ENCODE measurements around the gene CRABP2. TPM values are rescaled to one million over a fixed set of nuclear protein-coding genes. Genes with fewer than 3 reads are reported as not detected.

CRABP2 gene
- total and polyA plus RNA-seq, 2 of the 13 experiments (the other 11 are each of a cell fraction or from before 2014, with no cell fraction given): 0.40 to 0.60 TPM

GRCh38 chr1:156659988-156660751 lies 45.2 kb downstream of the CRABP2 start (continued):
- TF ChIP-seq USF2 (IDR thresholded peaks at IDR 0.05; ENCODE audit: low read depth, low read length) (0 out of 2 replicates have a peak, but pooled peaks have one; percentile 27), USF2 (CRISPR knock-in tag; IDR thresholded peaks at IDR 0.05; ENCODE audit: borderline replicate concordance) (no peak), ZNF292 (CRISPR knock-in tag; IDR thresholded peaks at IDR 0.05; ENCODE audit: borderline replicate concordance, low read depth) (no peak), ZNF33B (CRISPR knock-in tag; IDR thresholded peaks at IDR 0.05) (no peak), TFDP1 (CRISPR knock-in tag; IDR thresholded peaks at IDR 0.05; ENCODE audit: borderline replicate concordance) (peak; percentile 57; the same call in 1 of the 2 replicates), NFKBIZ (CRISPR knock-in tag; IDR thresholded peaks at IDR 0.05) (no peak; the same call in 1 of the 2 replicates), ZNF570 (CRISPR knock-in tag; IDR thresholded peaks at IDR 0.05; ENCODE audit: borderline replicate concordance) (no peak), ZKSCAN1 (IDR thresholded peaks at IDR 0.05; ENCODE audit: low read length) (no peak), CBX1 (IDR thresholded peaks at IDR 0.05; ENCODE audit: low read depth) (no peak), CC2D1A (CRISPR knock-in tag; IDR thresholded peaks at IDR 0.05) (no peak), ZNF557 (CRISPR knock-in tag; IDR thresholded peaks at IDR 0.05) (0 out of 2 replicates have a peak, but pooled peaks have one; percentile 73), RERE (CRISPR knock-in tag; IDR thresholded peaks at IDR 0.05; ENCODE audit: low read depth) (no peak), ZNF605 (CRISPR knock-in tag; IDR thresholded peaks at IDR 0.05) (peak; percentile 85; the same call in 1 of the 2 replicates), TMF1 (CRISPR knock-in tag; IDR thresholded peaks at IDR 0.05; ENCODE audit: low read depth) (peak; percentile 22; the same call in 1 of the 2 replicates), ESRRA (CRISPR knock-in tag; IDR thresholded peaks at IDR 0.05; ENCODE audit: low read depth) (peak; percentile 25), ZNF597 (CRISPR knock-in tag; IDR thresholded peaks at IDR 0.05) (no peak)
